Esophagus muscularis mucosa (tissue), 4 donors: ENCODE measurements around the gene GLT1D1.

ENCODE experiments used
- EP300 ChIP-seq: sonication (generic); formaldehyde crosslinking; IDR thresholded peaks from one replicate; pipeline ENCODE4 v1.6.1; 2017; ENCODE audit warnings: antibody characterized with exemption
- POLR2A ChIP-seq: fragments of 450-650 bp; IDR thresholded peaks from one replicate; pipeline ENCODE4 v1.6.1; 2017; ENCODE audit warnings: antibody characterized with exemption, moderate library complexity, mild to moderate bottlenecking, low read depth
- POLR2AphosphoS5 ChIP-seq, 2 donors: sonication (generic); formaldehyde crosslinking; IDR thresholded peaks; one replicate each; pipeline ENCODE4 v1.6.1; 2017; ENCODE audit warnings: antibody characterized with exemption in 2 of 2
- TF ChIP-seq, protein P1 (sequence below), 3 experiments: fragments of 200-600 bp in 2 of 3; fragments of 450-650 bp in 1 of 3; sonication (generic) in 2 of 3; IDR thresholded peaks; one replicate each; pipeline ENCODE4 v1.5.1; 2017 to 2019; ENCODE audit warnings: antibody characterized with exemption in 3 of 3, mild to moderate bottlenecking in 2 of 3, moderate library complexity in 1 of 3

DNA sequence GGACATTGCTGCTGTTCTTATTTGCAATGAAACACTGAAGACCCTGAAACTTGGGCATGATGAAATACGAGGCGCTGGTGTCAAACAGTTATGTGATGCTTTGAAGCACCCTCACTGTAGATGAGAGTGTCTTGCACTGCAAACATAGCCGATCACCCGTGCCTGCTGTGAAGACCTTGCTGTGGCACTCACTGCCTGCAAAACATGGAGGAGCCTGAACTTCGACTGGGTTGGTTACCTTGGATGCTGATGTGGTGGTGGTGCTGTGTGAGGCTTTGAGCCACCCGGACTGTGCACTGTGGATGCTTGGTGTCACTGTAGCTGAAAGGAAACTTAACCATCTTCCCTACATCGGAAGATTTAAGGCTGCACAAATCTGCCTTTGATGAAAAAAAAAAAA lies 162.9 kb downstream of the GLT1D1 start:
- TF ChIP-seq, protein P1, sequence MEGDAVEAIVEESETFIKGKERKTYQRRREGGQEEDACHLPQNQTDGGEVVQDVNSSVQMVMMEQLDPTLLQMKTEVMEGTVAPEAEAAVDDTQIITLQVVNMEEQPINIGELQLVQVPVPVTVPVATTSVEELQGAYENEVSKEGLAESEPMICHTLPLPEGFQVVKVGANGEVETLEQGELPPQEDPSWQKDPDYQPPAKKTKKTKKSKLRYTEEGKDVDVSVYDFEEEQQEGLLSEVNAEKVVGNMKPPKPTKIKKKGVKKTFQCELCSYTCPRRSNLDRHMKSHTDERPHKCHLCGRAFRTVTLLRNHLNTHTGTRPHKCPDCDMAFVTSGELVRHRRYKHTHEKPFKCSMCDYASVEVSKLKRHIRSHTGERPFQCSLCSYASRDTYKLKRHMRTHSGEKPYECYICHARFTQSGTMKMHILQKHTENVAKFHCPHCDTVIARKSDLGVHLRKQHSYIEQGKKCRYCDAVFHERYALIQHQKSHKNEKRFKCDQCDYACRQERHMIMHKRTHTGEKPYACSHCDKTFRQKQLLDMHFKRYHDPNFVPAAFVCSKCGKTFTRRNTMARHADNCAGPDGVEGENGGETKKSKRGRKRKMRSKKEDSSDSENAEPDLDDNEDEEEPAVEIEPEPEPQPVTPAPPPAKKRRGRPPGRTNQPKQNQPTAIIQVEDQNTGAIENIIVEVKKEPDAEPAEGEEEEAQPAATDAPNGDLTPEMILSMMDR (IDR thresholded peaks at IDR 0.05): no peak
- no peak for TF ChIP-seq POLR2AphosphoS5 (IDR thresholded peaks at IDR 0.05)
- no peak for TF ChIP-seq POLR2A
- TF ChIP-seq EP300: no peak
